ENCODE data around the gene ASCC1. TPM values are rescaled to one million over a fixed set of nuclear protein-coding genes. Genes with fewer than 3 reads are reported as not detected.

Gene ASCC1
- total and polyA plus RNA-seq, 2 donors (not counting 3 experiments of a cell fraction or from before 2014, with no cell fraction given) = 16.0 to 24.9 TPM

GRCh38 chr10:72105098-72105475 lies 111.0 kb downstream of the ASCC1 start:
- Histone ChIP-seq H3K27ac (ENCODE audit: insufficient read depth, low read depth, low read length) (no peak overlapping the region), H3K9ac (replicated peaks; ENCODE audit: extremely low read depth, insufficient read depth, low read length) (no peak overlapping the region), H3K4me1 (ENCODE audit: control insufficient read depth, extremely low read depth, insufficient read depth, low read length) (no peaks in the 10 kb centered on the region), H3K4me2 (ENCODE audit: insufficient read depth, low read length) (no peak overlapping the region), H3K9me1 (replicated peaks; ENCODE audit: control insufficient read depth, extremely low read depth, insufficient read depth, low read length) (no peaks in the 10 kb centered on the region), H3K79me2 (ENCODE audit: control insufficient read depth, insufficient read depth, low read length) (no peaks in the 10 kb centered on the region), H3K36me3 (ENCODE audit: control insufficient read depth in 2 of 2, extremely low read depth in 1 of 2, insufficient read depth in 2 of 2, low read length in 2 of 2) (peaks cover 0 to 4% of the 10 kb centered on the region in 2 experiments), H2AFZ (ENCODE audit: low read depth, low read length) (no peak overlapping the region), H4K20me1 (replicated peaks; ENCODE audit: control insufficient read depth, extremely low read depth, insufficient read depth, low read length) (no peaks in the 10 kb centered on the region), H3K9me3 (replicated peaks; ENCODE audit: control insufficient read depth, insufficient read depth, low read length) (no peaks in the 10 kb centered on the region), H3K27me3 (ENCODE audit: control insufficient read depth in 2 of 2, insufficient read depth in 2 of 2, low read length in 2 of 2) (no peaks in the 10 kb centered on the region), H3K4me3 (replicated peaks in 1 of 3; ENCODE audit: insufficient read depth in 1 of 3, low read depth in 1 of 3, low read length in 3 of 3) (no peak overlapping the region)
- no peak for FAIRE-seq
- POLR2A ChIA-PET = no interaction called here
- dilution Hi-C loops (cut with MboI; ENCODE audit: extremely low pct_ligation_motif_present, low sequenced_read_pairs) (no loop called here), intact Hi-C loops (cut with micrococcal nuclease) (no loop called here)
- CTCF ChIA-PET = no interaction called here
- DNase-seq (ENCODE audit: low read depth, low spot score) = no peak
- no TSS peak for BruUV-seq (replicated peaks)
- no peak for TF ChIP-seq JUN (IDR thresholded peaks at IDR 0.05; ENCODE audit: borderline replicate concordance, insufficient read depth, insufficient read length, low read depth)
- TF ChIP-seq, protein P1, sequence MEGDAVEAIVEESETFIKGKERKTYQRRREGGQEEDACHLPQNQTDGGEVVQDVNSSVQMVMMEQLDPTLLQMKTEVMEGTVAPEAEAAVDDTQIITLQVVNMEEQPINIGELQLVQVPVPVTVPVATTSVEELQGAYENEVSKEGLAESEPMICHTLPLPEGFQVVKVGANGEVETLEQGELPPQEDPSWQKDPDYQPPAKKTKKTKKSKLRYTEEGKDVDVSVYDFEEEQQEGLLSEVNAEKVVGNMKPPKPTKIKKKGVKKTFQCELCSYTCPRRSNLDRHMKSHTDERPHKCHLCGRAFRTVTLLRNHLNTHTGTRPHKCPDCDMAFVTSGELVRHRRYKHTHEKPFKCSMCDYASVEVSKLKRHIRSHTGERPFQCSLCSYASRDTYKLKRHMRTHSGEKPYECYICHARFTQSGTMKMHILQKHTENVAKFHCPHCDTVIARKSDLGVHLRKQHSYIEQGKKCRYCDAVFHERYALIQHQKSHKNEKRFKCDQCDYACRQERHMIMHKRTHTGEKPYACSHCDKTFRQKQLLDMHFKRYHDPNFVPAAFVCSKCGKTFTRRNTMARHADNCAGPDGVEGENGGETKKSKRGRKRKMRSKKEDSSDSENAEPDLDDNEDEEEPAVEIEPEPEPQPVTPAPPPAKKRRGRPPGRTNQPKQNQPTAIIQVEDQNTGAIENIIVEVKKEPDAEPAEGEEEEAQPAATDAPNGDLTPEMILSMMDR (IDR thresholded peaks at IDR 0.05; ENCODE audit: extremely low read depth in 1 of 2, insufficient read depth in 1 of 2, low read depth in 1 of 2, low read length in 2 of 2) = no peak
- no peak for TF ChIP-seq POLR2AphosphoS5 (IDR thresholded peaks at IDR 0.05; ENCODE audit: insufficient read depth, low read depth, low read length)
- no peak for TF ChIP-seq POLR2A (IDR thresholded peaks at IDR 0.05; ENCODE audit: low read depth, low read length)
- no peak for TF ChIP-seq GATA2 (IDR thresholded peaks at IDR 0.05; ENCODE audit: insufficient read depth, insufficient read length, low read depth, low read length)
- no peak for TF ChIP-seq EZH2 (IDR thresholded peaks at IDR 0.05; ENCODE audit: borderline replicate concordance, low read depth, low read length, severe bottlenecking)
- TF ChIP-seq MYC (IDR thresholded peaks at IDR 0.05; ENCODE audit: low read depth, low read length) = no peak
- no peak for TF ChIP-seq FOS (IDR thresholded peaks at IDR 0.05; ENCODE audit: borderline replicate concordance, insufficient read depth, low read length)
- TF ChIP-seq, protein P2, sequence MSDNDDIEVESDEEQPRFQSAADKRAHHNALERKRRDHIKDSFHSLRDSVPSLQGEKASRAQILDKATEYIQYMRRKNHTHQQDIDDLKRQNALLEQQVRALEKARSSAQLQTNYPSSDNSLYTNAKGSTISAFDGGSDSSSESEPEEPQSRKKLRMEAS (IDR thresholded peaks at IDR 0.05; ENCODE audit: insufficient read depth, insufficient read length) = no peak
